OCI-LY1 (cell line): Measurements from ENCODE around the gene SF1.

ENCODE experiments used
- CTCF ChIP-seq: fragments of 200-600 bp; sonication (generic), shearing (Covaris generic); IDR thresholded peaks from 2 replicates; pipeline ENCODE4 v1.5.1; 2017; ENCODE audit warnings: mild to moderate bottlenecking, antibody characterized with exemption, low read length, moderate library complexity, mixed read lengths
- EZH2 ChIP-seq: fragments of 200-600 bp; sonication (generic), shearing (Covaris generic); IDR thresholded peaks from 2 replicates; pipeline ENCODE4 v1.8.0; 2017; ENCODE audit warnings: borderline replicate concordance, mixed run types, mild to moderate bottlenecking, antibody characterized with exemption, low read length, moderate library complexity, mixed read lengths

DNA sequence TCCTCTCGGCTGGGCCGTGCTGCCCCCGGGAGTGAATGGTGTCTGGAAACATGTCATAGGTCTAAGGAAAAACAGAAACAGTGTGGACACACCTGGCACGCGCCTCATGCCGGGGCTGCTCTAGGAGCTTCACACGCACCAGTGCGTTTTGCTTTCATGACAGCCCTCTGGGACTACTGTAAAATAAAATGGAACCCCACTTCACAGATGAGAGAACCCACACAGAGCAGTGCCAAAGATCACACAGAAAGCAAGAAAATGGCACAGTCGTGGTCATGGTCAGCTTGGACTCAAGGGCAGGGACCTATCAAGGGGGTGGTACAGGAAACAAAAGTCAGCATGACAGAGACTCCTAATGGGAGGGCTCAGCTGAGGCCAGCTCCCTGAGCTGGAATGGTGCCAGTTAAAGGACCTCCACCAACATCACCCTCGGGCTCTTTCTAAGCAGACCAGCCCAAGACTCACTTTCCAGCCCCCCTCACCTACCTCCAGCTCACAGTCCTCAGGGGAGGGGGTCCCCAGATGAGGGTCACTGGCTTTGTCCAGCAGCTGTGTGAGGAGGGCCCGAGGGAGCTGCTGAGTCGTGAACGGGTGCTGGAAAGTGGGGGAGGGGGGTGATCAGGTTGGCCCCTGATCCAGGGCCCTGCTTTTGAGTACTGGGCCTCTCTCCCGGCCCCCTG, 21.4 kb upstream of the SF1 start:
- no peak for TF ChIP-seq CTCF
- TF ChIP-seq EZH2 = no peak
